ENCODE measurements around the gene GJC1.

GJC1 gene

DNA sequence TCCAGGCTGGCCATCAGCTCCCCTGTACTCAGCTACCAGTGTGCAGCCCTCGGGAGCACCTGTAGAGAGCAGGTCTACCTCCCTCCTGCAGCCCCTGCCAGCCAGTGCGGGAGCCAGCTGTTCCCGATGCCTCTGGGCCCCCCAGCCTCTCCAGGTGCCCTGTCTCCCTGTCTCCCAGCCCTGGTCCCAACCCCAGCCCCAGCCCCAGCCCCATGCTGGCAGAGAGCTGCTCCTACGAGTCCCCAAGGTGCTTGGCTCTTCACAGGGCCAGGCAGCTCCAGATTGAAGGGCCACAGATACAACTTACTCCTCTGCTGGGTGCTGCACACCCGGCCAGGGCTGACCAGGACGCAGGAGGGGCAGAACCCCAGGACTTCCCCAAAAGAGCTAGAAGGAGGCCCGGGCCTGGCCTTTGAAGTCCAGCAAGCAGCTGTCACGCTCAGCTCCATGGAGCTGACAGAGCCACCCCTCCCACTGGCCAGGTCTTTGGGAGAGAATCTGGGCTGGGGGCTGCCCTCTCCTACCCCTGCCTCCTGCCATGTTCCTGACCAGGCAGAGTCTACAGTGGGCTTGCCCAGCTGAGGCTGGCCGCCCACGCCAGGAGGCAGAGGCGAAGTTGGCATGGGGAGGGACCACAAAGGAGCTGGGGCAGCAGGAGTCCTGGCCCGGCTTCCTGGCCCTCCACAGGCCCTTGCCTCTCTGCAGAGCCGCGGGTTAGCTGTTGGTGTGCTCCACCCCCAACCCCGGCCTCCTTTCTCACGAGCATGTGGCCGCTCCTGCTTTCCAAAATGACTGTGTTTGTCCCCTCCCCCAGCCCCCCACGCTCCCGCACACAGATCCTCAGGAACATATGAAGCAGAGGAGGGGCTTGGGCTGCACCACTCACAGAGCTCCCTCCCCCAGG is 80.8 kb downstream of the GJC1 start:
- TF ChIP-seq SUZ12 (IDR thresholded peaks at IDR 0.05; ENCODE audit: extremely low read depth, insufficient read depth, insufficient read length) = no peak
- no peak for TF ChIP-seq ZNF274 (IDR thresholded peaks at IDR 0.05; ENCODE audit: low read depth, low read length)
- TF ChIP-seq YY1 (IDR thresholded peaks at IDR 0.05; ENCODE audit: insufficient read depth, insufficient read length) = no peak
- peaks cover 64% of the 10 kb centered on the region for H3K36me3 ChIP-seq (ENCODE audit: insufficient read depth, insufficient read length, low read length)
- peaks cover 3% of the 10 kb centered on the region for H3K4me1 ChIP-seq (ENCODE audit: insufficient read depth, insufficient read length)
- no peaks in the 10 kb centered on the region for H3K9me3 ChIP-seq (ENCODE audit: insufficient read depth, low read length)
- no peak overlapping the region for H3K9ac ChIP-seq (ENCODE audit: insufficient read length, low read depth)
- DNase-seq (ENCODE audit: low read depth, low spot score) = no peak
- H3K27me3 ChIP-seq (ENCODE audit: insufficient read depth, insufficient read length) = no peaks in the 10 kb centered on the region
- H3K4me3 ChIP-seq (ENCODE audit: insufficient read length, low read depth) = no peak overlapping the region
